Stimulated activated naive CD8-positive, alpha-beta T cell treated with anti-CD3 and anti-CD28 coated beads, Interleukin-15, amount 100 ng/mL, for 72 hours (primary cell): ENCODE results near the gene SUN3.
"Not testable (repeated sequence)": the region's sequence is repeated elsewhere in the genome, so short reads cannot be mapped to it uniquely, and the experiment has no call there.

Experiments used
- ATAC-seq: fragments of 150-1000 bp; cut with Tn5 transposase; 2 replicates; pipeline ENCODE4 v1.10.0; 2021; ENCODE audit warnings: mild to moderate bottlenecking, moderate library complexity
- DNase-seq, 2 donors: peaks; one replicate each; pipeline ENCODE4 v3.0.0; 2021 to 2022
- H3K27ac Mint-ChIP-seq, 2 donors: one replicate each; pipeline ENCODE4 v1.8.0; 2022; ENCODE audit warnings: mild to moderate bottlenecking in 2 of 2, mixed read lengths in 2 of 2, moderate library complexity in 2 of 2
- H3K27me3 Mint-ChIP-seq: one replicate; pipeline ENCODE4 v1.8.0; 2022; ENCODE audit warnings: mixed read lengths
- H3K4me1 Mint-ChIP-seq: one replicate; pipeline ENCODE4 v1.8.0; 2022; ENCODE audit warnings: mild to moderate bottlenecking, mixed read lengths
- H3K4me3 Mint-ChIP-seq, 2 donors: one replicate each; pipeline ENCODE4 v1.8.0; 2022; ENCODE audit warnings: mild to moderate bottlenecking in 2 of 2, mixed read lengths in 2 of 2, moderate library complexity in 1 of 2
- H3K9me3 Mint-ChIP-seq, 2 donors: one replicate each; pipeline ENCODE4 v1.8.0; 2022; ENCODE audit warnings: mixed read lengths in 2 of 2

SUN3 gene

DNA sequence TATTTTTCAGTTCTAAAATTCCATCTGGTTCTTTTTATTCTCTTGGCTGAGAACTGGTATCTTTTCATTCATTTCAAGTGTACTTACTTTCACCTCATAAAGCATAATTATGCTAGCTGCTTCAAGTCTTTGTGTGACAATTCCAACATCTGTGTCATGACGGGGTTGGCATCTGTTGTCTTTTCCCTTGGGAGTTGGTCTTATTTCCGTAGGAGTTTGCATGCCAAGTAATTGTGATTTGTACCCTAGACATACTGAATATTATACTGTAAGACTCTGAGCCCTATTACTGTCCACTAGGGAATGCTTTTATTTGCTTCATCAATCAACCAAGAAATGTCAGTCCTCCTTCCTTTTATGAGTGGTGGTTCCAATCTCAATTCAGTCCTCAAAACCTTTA lies 24.9 kb downstream of the SUN3 start:
- no peak overlapping the region for H3K4me3 Mint-ChIP-seq
- no peaks in the 10 kb centered on the region for H3K9me3 Mint-ChIP-seq
- DNase-seq = no peak
- ATAC-seq = no peak
- no peak overlapping the region for H3K27ac Mint-ChIP-seq
- H3K4me1 Mint-ChIP-seq = no peaks in the 10 kb centered on the region
- H3K27me3 Mint-ChIP-seq = peaks cover 12% of the 10 kb centered on the region

- H3K27me3 Mint-ChIP-seq, H3K27ac Mint-ChIP-seq, H3K9me3 Mint-ChIP-seq, H3K4me3 Mint-ChIP-seq, ATAC-seq, H3K4me1 Mint-ChIP-seq, DNase-seq: not testable (repeated sequence)
Observed at GRCh38 chr7:48000164-48000563, 28.7 kb downstream of the SUN3 start.

DNA sequence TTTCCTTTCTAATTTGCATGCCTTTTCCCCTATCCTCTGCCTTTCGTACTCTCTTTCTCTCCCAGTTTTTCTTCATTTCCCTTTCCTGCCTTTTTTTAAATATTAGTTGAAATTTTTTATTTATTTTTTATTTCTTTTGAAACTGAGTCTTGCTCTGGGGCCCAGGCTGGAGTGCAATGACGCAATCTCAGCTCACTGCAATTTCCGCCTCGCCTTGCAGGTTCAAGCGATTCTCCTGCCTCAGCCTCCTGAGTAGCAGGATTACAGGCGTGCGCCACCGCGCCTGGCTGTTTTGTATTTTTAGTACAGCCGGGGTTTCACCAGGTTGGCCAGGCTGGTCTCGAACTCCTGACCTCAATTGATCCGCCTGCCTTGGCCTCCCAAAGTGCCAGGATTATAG lies 29.5 kb downstream of the SUN3 start:
- Mint-ChIP-seq H3K27me3 (peaks cover under 1% of the 10 kb centered on the region), H3K27ac (no peak overlapping the region), H3K4me1 (no peaks in the 10 kb centered on the region), H3K9me3 (peaks cover 10 to 11% of the 10 kb centered on the region in 2 donors), H3K4me3 (no peak overlapping the region)
- no peak for DNase-seq
- no peak for ATAC-seq

DNA sequence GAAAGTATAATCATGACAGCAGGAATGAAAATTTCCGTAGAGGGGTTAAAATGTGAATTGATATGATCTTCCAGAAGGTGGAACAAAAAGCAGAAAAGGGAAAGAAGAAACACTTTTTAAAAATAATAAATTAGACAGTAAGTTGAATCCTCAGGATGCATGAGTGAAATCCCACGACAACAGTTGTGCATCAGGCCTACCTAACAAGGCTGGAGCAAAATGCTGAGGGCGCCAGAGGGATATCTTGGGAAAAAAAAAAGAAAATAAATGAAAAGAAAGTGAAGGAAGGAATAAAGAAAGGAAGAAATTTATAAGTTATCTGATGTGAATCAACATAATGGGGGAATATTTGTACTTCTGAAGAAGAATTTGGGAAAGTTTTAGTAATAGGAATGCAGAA lies 36.5 kb downstream of the SUN3 start:
- peaks cover 19% of the 10 kb centered on the region for H3K4me1 Mint-ChIP-seq
- no peak for ATAC-seq
- H3K27me3 Mint-ChIP-seq = no peaks in the 10 kb centered on the region
- peak overlapping the region; percentile 90 to 96 for H3K27ac Mint-ChIP-seq
- H3K4me3 Mint-ChIP-seq = peak overlapping the region; percentile 93 to 94
- H3K9me3 Mint-ChIP-seq = peaks cover 11 to 13% of the 10 kb centered on the region in 2 donors
- no peak for DNase-seq

- ATAC-seq (peak; percentile 98), DNase-seq (peak; percentile 82 to 90)
- H3K4me3 Mint-ChIP-seq = peak overlapping the region; percentile 93 to 94
- no peaks in the 10 kb centered on the region for H3K27me3 Mint-ChIP-seq
- peaks cover 11 to 13% of the 10 kb centered on the region in 2 donors for H3K9me3 Mint-ChIP-seq
- peaks cover 19% of the 10 kb centered on the region for H3K4me1 Mint-ChIP-seq
- H3K27ac Mint-ChIP-seq = peak overlapping the region; percentile 90 to 96
Observed at GRCh38 chr7:47991741-47992311, 37.1 kb downstream of the SUN3 start.

GRCh38 chr7:47991270-47991669 lies 37.6 kb downstream of the SUN3 start:
- H3K27me3 Mint-ChIP-seq = no peaks in the 10 kb centered on the region
- H3K27ac Mint-ChIP-seq = peak overlapping the region in 1 of 2 donors; percentile 90
- peaks cover 11 to 13% of the 10 kb centered on the region in 2 donors for H3K9me3 Mint-ChIP-seq
- peak overlapping the region; percentile 93 to 94 for H3K4me3 Mint-ChIP-seq
- ATAC-seq = no peak
- no peak for DNase-seq
- peaks cover 19% of the 10 kb centered on the region for H3K4me1 Mint-ChIP-seq

DNA sequence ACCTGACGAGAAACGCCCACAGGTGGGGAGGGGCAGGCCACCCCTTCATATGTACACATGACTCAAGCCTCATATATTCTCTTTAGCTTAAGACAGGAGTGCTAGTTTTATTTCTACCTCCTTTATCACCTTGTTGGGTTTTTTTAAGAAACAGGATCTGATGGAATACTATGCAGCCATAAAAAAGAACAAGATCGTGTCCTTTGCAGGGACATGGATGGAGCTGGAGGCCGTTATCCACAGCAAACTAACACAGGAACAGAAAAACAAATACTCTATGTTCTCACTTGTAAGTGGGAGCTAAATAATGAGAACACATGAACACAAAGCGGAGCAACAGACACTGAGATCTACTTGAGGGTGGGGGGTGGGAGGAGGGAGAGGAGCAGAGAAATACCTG lies 38.3 kb downstream of the SUN3 start:
- Mint-ChIP-seq H3K4me3 (no peak overlapping the region), H3K27me3 (no peaks in the 10 kb centered on the region), H3K27ac (no peak overlapping the region), H3K9me3 (peaks cover 11 to 13% of the 10 kb centered on the region in 2 donors), H3K4me1 (peaks cover 19% of the 10 kb centered on the region)
- no peak for ATAC-seq
- DNase-seq = no peak

DNA sequence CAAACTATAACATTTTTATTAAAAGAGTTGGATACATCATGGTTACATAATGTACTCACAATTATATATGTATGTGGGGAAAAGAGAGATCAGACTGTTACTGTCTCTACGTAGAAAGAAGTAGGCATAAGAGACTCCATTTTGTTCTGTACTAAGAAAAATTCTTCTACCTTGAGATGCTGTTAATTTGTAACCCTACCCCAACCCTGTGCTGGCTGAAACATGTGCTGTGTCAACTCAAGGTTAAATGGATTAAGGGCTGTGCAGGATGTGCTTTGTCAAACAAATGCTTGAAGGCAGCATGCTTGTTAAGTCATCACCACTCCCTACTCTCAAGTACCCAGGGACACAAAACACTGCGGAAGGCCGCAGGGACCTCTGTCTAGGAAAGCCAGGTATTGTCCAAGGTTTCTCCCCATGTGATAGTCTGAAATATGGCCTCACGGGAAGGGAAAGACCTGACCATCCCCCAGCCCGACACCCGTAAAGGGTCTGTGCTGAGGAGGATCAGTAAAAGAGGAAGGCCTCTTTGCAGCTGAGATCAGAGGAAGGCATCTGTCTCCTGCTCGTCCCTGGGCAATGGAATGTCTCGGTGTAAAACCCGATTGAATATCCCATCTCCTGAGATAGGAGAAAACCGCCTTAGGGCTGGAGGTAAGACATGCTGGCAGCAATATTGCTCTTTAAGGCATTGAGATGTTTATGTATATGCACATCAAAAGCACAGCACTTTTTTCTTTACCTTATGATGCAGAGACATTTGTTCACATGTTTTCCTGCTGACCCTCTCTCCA lies 39.1 kb downstream of the SUN3 start:
- H3K27me3 Mint-ChIP-seq, H3K9me3 Mint-ChIP-seq, H3K4me3 Mint-ChIP-seq, H3K27ac Mint-ChIP-seq, ATAC-seq, DNase-seq: not testable (repeated sequence)
- H3K4me1 Mint-ChIP-seq = peaks cover 19% of the 10 kb centered on the region

DNA sequence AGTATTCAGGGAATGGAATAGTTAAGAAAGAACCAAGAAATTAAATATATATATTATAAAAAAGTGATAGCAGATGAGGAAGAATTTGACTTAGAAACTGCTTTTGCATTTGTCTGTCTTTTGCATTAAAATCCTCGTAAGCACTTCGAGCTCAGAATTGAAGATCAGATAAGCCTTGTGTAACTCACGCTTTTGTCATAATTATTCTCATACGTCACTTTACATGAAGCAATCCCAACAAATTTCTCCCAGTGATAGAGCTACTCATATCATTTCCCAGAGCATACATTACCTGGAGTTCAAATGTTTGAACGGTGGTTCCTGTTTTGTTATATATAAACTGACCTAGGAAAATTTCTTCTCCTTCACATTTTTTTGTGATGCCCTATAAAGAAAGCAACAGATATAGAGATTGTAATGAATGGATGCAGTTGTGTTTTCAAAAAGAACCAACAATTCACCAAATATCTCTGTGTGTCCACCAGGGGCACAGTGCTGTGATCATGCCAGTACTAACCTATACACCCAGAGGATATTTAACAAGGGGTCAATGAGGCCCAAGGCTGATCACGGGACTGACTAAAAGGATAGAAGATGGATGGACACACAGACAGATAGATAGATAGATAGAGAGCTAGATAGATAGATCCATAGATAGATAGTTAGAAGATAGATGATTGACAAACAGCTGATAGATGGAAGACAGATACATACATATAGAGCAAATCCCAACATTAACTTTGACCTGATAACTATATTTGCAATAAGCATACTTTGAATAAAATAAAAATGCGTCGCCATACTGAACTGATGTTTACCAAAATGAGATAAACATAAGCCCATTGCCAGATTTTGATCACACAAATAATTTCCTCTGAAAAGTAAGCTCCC lies 40.2 kb downstream of the SUN3 start:
- Mint-ChIP-seq H3K4me3 (no peak overlapping the region), H3K27me3 (no peaks in the 10 kb centered on the region), H3K4me1 (peaks cover 19% of the 10 kb centered on the region), H3K27ac (no peak overlapping the region), H3K9me3 (no peaks in the 10 kb centered on the region)
- DNase-seq = no peak
- ATAC-seq = no peak

GRCh38 chr7:47982610-47983009 lies 46.3 kb downstream of the SUN3 start:
- no peaks in the 10 kb centered on the region for H3K9me3 Mint-ChIP-seq
- H3K4me3 Mint-ChIP-seq = no peak overlapping the region
- DNase-seq (no peak), ATAC-seq (no peak)
- H3K27me3 Mint-ChIP-seq = no peaks in the 10 kb centered on the region
- H3K4me1 Mint-ChIP-seq = peaks cover 18% of the 10 kb centered on the region
- H3K27ac Mint-ChIP-seq = no peak overlapping the region

DNA sequence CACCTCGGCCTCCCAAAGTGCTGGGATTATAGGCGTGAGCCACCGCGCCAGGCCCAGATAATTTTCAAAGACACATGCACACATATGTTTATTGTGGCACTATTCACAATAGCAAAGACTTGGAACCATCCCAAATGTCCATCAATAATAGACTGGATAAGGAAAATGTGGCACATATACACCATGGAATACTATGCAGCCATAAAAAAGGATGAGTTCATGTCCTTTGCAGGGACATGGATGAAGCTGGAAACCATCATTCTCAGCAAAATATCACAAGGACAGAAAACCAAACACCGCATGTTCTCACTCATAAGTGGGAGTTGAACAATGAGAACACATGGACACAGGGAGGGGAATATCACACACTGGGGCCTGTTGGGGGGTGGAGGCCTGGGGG lies 48.3 kb downstream of the SUN3 start:
- not testable (repeated sequence) for H3K9me3 Mint-ChIP-seq, ATAC-seq, H3K27me3 Mint-ChIP-seq, H3K4me3 Mint-ChIP-seq, DNase-seq, H3K27ac Mint-ChIP-seq
- peaks cover 27% of the 10 kb centered on the region for H3K4me1 Mint-ChIP-seq

GRCh38 chr7:47979832-47980181 lies 49.1 kb downstream of the SUN3 start:
- ATAC-seq = no peak
- Mint-ChIP-seq H3K4me1 (peaks cover 30% of the 10 kb centered on the region), H3K27ac (peak overlapping the region in 1 of 2 donors; percentile 20)

DNA sequence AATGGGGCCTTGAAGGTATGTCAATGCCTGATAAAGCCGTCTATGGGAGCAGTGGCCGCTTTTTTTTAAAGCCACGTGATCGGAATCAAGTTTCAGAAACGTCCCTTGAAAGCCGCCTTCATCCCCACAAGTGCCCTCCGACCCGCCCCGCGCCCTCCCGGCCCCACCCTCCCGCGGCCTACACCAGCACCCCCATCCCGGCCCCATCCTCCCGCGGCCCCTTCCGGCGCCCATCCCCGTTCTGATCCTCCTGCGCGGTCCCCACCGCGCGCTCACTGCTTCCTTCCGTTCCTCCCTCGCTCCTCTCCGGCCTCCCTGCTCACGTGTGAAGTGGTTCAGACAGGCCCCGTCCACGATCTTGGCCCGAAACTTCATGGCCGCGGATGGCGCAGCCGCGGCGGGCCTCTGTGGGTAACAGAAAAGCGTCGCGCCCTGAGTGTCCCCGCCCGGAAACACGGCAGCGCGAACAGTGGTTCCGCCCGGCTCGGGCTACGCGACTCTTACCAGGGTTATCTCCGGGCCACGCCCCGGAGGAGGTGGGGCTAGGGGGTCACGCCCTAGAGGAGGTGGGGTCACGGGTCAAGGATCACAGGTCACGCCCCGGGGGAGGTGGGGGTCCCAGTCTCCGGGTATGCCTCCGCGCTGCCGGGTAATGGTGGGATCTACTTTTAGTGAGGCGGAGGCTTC lies 49.6 kb downstream of the SUN3 start, which contains the start of gene HUS1:
TSS of gene HUS1 (minus strand) at position 471 of the 687 bp plus-strand sequence. CDS start at position 375, 96 bp downstream.
- Mint-ChIP-seq H3K27ac (peak within 1 kb of the TSS; percentile 96 to 99), H3K27me3 (no peaks in the 10 kb centered on the region), H3K4me1 (peaks cover 35% of the 10 kb centered on the region), H3K9me3 (no peaks in the 10 kb centered on the region), H3K4me3 (peak within 1 kb of the TSS; percentile 87 to 94)
- ATAC-seq (peak; percentile 98), DNase-seq (peak; percentile 91 to 97)

More at GRCh38 chr7:47979832-47980181, 49.1 kb downstream of the SUN3 start:
- Mint-ChIP-seq H3K27me3 (no peaks in the 10 kb centered on the region), H3K9me3 (no peaks in the 10 kb centered on the region), H3K4me3 (peak overlapping the region; percentile 87 to 94)
- no peak for DNase-seq

DNA sequence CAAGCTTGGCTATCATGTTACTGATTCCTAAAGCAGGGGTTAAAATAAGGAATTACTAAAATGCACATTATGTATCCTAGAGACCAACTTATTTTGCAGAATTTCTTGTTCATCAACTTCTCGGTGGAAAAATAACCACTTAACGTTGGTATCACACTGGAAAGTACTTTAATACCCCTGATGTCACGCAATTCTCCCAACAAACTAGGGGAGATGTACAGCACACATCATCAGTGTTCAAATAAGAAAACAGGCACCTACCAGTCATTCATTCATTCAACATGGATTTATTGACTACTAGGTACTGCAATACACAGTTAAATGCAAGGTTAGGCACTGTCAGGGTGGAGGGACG lies 50.1 kb downstream of the SUN3 start:
- ATAC-seq (no peak), DNase-seq (no peak)
- Mint-ChIP-seq H3K4me1 (peaks cover 40% of the 10 kb centered on the region), H3K9me3 (no peaks in the 10 kb centered on the region), H3K27me3 (no peaks in the 10 kb centered on the region), H3K27ac (peak overlapping the region; percentile 96 to 99), H3K4me3 (peak overlapping the region; percentile 87 to 94)

DNA sequence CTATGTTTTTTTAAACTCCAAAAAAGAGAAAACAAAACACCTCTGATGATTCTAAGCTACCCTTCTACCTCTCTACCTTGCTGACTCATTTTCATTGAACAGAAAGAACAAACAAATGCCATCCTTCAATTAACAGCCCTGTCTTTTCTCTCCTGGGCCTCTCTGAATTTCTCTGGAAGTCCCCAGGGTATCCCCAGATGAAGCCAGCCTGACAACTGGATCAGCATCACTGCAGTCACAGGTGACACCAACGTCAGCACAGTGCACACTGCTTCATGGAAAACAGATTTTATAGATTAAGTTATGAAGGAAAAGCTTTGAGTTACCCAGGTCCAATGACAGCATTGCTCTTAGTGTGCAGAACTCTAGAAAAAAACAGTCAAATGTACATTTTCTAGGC lies 55.2 kb downstream of the SUN3 start:
- DNase-seq (peak in 1 of 2 donors; percentile 34), ATAC-seq (peak; percentile 89)
- peak overlapping the region; percentile 51 to 96 for H3K27ac Mint-ChIP-seq
- no peaks in the 10 kb centered on the region for H3K9me3 Mint-ChIP-seq
- H3K4me1 Mint-ChIP-seq = peaks cover 61% of the 10 kb centered on the region
- H3K27me3 Mint-ChIP-seq = no peaks in the 10 kb centered on the region
- H3K4me3 Mint-ChIP-seq = peak overlapping the region; percentile 34 to 70
